ENCODE data around the gene TPRKB. TPM values are rescaled to one million over a fixed set of nuclear protein-coding genes. Genes with fewer than 3 reads are reported as not detected.
A peak's percentile ranks its signal among the peaks of the same experiment; 100 is the strongest.

The TPRKB gene
- total and polyA plus RNA-seq, 9 of the 15 experiments (the other 6 are each of a cell fraction or from before 2014, with no cell fraction given) = 55.6 to 250 (median 112) TPM

GRCh38 chr2:73780237-73780582 lies 43.1 kb upstream of the TPRKB start (continued):
- no peak for TF ChIP-seq PBX2 (CRISPR knock-in tag; IDR thresholded peaks at IDR 0.05; ENCODE audit: low read depth)
- TF ChIP-seq PBX2 (tag; conservative IDR thresholded peaks at IDR 0.05; ENCODE audit: low read depth) = no peak
- no peak for TF ChIP-seq SREBF2 (CRISPR knock-in tag; IDR thresholded peaks at IDR 0.05)
- TF ChIP-seq KDM1A (IDR thresholded peaks at IDR 0.05) = no peak
- TF ChIP-seq RBM17 (IDR thresholded peaks at IDR 0.05; ENCODE audit: borderline replicate concordance, low read depth, low read length) = no peak
- TF ChIP-seq ZNF431 (CRISPR knock-in tag; IDR thresholded peaks at IDR 0.05) = no peak
- no peak for TF ChIP-seq SLC30A9 (CRISPR knock-in tag; IDR thresholded peaks at IDR 0.05)
- no peak for TF ChIP-seq CREB5 (CRISPR knock-in tag; IDR thresholded peaks at IDR 0.05)
- TF ChIP-seq GTF2A2 (tag; IDR thresholded peaks at IDR 0.05) = no peak
- TF ChIP-seq FOXM1 (IDR thresholded peaks at IDR 0.05; ENCODE audit: low read depth) = 0 out of 2 replicates have a peak, but pooled peaks have one; percentile 8
- TF ChIP-seq FOXM1 (CRISPR knock-in tag; IDR thresholded peaks at IDR 0.05; ENCODE audit: low read depth) = no peak
- no peak for TF ChIP-seq RBBP5 (IDR thresholded peaks at IDR 0.05; ENCODE audit: borderline replicate concordance, insufficient read depth, low read length, poor library complexity, severe bottlenecking)
- TF ChIP-seq CBFA2T2 (conservative IDR thresholded peaks at IDR 0.05) = no peak
- no peak; the same call in 1 of the 2 replicates for TF ChIP-seq VEZF1 (CRISPR knock-in tag; IDR thresholded peaks at IDR 0.05)
- no peak for TF ChIP-seq MTA2 (IDR thresholded peaks at IDR 0.05; ENCODE audit: low read depth)
- TF ChIP-seq, protein P1, sequence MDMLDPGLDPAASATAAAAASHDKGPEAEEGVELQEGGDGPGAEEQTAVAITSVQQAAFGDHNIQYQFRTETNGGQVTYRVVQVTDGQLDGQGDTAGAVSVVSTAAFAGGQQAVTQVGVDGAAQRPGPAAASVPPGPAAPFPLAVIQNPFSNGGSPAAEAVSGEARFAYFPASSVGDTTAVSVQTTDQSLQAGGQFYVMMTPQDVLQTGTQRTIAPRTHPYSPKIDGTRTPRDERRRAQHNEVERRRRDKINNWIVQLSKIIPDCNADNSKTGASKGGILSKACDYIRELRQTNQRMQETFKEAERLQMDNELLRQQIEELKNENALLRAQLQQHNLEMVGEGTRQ (CRISPR knock-in tag; IDR thresholded peaks at IDR 0.05) = no peak
- TF ChIP-seq NR2C2 (CRISPR knock-in tag; IDR thresholded peaks at IDR 0.05) = no peak
- TF ChIP-seq NR2C2 (tag; IDR thresholded peaks at IDR 0.05) = 0 out of 2 replicates have a peak, but pooled peaks have one; percentile 8
- TF ChIP-seq CC2D1A (IDR thresholded peaks at IDR 0.05) = no peak
- TF ChIP-seq NCOR1 (IDR thresholded peaks at IDR 0.05) = peak; percentile 15; the same call in 1 of the 2 replicates
- TF ChIP-seq THRB (CRISPR knock-in tag; conservative IDR thresholded peaks at IDR 0.05) = no peak
- no peak for TF ChIP-seq ZNF41 (CRISPR knock-in tag; conservative IDR thresholded peaks at IDR 0.05)

Measured in K562 (cell line).